Iris pigment epithelial cell (primary cell): Measurements from ENCODE around the gene DLG2.
"Not testable (repeated sequence)": the region's sequence is repeated elsewhere in the genome, so short reads cannot be mapped to it uniquely, and the experiment has no call there.

ENCODE experiments used
- DNase-seq: peaks from one replicate; pipeline ENCODE4 v3.0.0-alpha.2; 2011; ENCODE audit warnings: low read depth

DLG2 gene

GRCh38 chr11:85231588-85231987 lies 395.6 kb downstream of the DLG2 start:
- DNase-seq = no peak

- not testable (repeated sequence) for DNase-seq
These were observed 397.4 kb downstream of the DLG2 start for GRCh38 chr11:85229723-85230122.

- no peak for DNase-seq
These were observed 430.2 kb downstream of the DLG2 start for GRCh38 chr11:85196968-85197367.

- DNase-seq = no peak
These were observed 431.2 kb downstream of the DLG2 start for GRCh38 chr11:85195934-85196333.

- DNase-seq = no peak
These were observed 439.2 kb downstream of the DLG2 start for GRCh38 chr11:85187992-85188391.

- no peak for DNase-seq
These were observed 442.4 kb downstream of the DLG2 start for GRCh38 chr11:85184721-85185120.

- DNase-seq = peak; percentile 64
These were observed 444.4 kb downstream of the DLG2 start for GRCh38 chr11:85182441-85183387.

- no peak for DNase-seq
These were observed 446.6 kb downstream of the DLG2 start for GRCh38 chr11:85180528-85180927.

- DNase-seq = no peak
These were observed 455.4 kb downstream of the DLG2 start for GRCh38 chr11:85171648-85172257.

- DNase-seq = peak; percentile 69
These were observed 457.0 kb downstream of the DLG2 start for GRCh38 chr11:85170184-85170583.

GRCh38 chr11:85167471-85167870 lies 459.7 kb downstream of the DLG2 start:
- peak; percentile 3 for DNase-seq

- DNase-seq = no peak
These were observed 460.1 kb downstream of the DLG2 start for GRCh38 chr11:85167038-85167437.

GRCh38 chr11:85165819-85166218 lies 461.3 kb downstream of the DLG2 start:
- DNase-seq = no peak

GRCh38 chr11:85164743-85165142 lies 462.4 kb downstream of the DLG2 start:
- DNase-seq = no peak

GRCh38 chr11:85154294-85154693 lies 472.9 kb downstream of the DLG2 start:
- no peak for DNase-seq

GRCh38 chr11:85137597-85137996 lies 489.5 kb downstream of the DLG2 start:
- no peak for DNase-seq

- DNase-seq = no peak
These were observed 493.5 kb downstream of the DLG2 start for GRCh38 chr11:85133636-85134035.

- DNase-seq = peak; percentile 11
These were observed 494.1 kb downstream of the DLG2 start for GRCh38 chr11:85132851-85133585.

- no peak for DNase-seq
These were observed 499.8 kb downstream of the DLG2 start for GRCh38 chr11:85127349-85127748.

GRCh38 chr11:85123752-85124231 lies 503.4 kb downstream of the DLG2 start:
- DNase-seq = no peak

- peak; percentile 28 for DNase-seq
These were observed 509.0 kb downstream of the DLG2 start for GRCh38 chr11:85118151-85118550.

GRCh38 chr11:85115798-85116197 lies 511.3 kb downstream of the DLG2 start:
- peak; percentile 17 for DNase-seq
